ENCODE data around the gene CATSPERZ.

Gene CATSPERZ

GRCh38 chr11:64353715-64354506 lies 53.8 kb downstream of the CATSPERZ start:
- TF ChIP-seq CTCF (IDR thresholded peaks at IDR 0.05; ENCODE audit: control insufficient read depth, extremely low read depth, insufficient read depth): no peak
- no peak for DNase-seq (ENCODE audit: low read depth)
- H3K4me3 ChIP-seq (ENCODE audit: low read depth, low read length): no peak overlapping the region
